GM23338 (cell line): ENCODE results near the gene AGO1. TPM values are rescaled to one million over a fixed set of nuclear protein-coding genes. Genes with fewer than 3 reads are reported as not detected.

Source experiments
- ATAC-seq: fragments of 200-7000 bp; cut with Tn5 transposase; 3 replicates; pipeline ENCODE4 v1.9.1; 2020
- DNase-seq: peaks from one replicate; pipeline ENCODE4 v3.0.0-alpha.2; 2015; ENCODE audit warnings: low spot score
- H2AFZ ChIP-seq: fragments of 200-600 bp; sonication (generic); 2 replicates; pipeline ENCODE4 v1.8.0; 2016; ENCODE audit warnings: antibody characterized with exemption, mild to moderate bottlenecking, moderate library complexity
- H3F3A ChIP-seq: fragments of 200-600 bp; sonication (generic); replicated peaks from 2 replicates; pipeline ENCODE4 v1.8.0; 2017; ENCODE audit warnings: antibody characterized with exemption, mixed run types, low read depth
- H3K27ac ChIP-seq: fragments of 200-600 bp; sonication (generic); 2 replicates; pipeline ENCODE4 v1.6.1; 2016; ENCODE audit warnings: low read depth
- H3K27me3 ChIP-seq: fragments of 200-600 bp; sonication (generic); 2 replicates; pipeline ENCODE4 v1.8.0; 2016; ENCODE audit warnings: mild to moderate bottlenecking, mixed run types, moderate library complexity; ENCODE audit not compliant: insufficient read depth
- H3K36me3 ChIP-seq: fragments of 200-600 bp; sonication (generic); 2 replicates; pipeline ENCODE4 v1.8.0; 2016; ENCODE audit warnings: mild to moderate bottlenecking; ENCODE audit not compliant: insufficient read depth
- H3K4me1 ChIP-seq: fragments of 200-600 bp; sonication (generic); 2 replicates; pipeline ENCODE4 v1.8.0; 2016; ENCODE audit warnings: mild to moderate bottlenecking, moderate library complexity; ENCODE audit not compliant: insufficient read depth
- H3K4me2 ChIP-seq: fragments of 200-600 bp; sonication (generic); 2 replicates; pipeline ENCODE4 v1.7.1; 2017; ENCODE audit warnings: mixed run types
- H3K4me3 ChIP-seq: fragments of 200-600 bp; sonication (generic); 2 replicates; pipeline ENCODE4 v1.6.1; 2016; ENCODE audit warnings: mixed run types
- H3K79me2 ChIP-seq: fragments of 200-600 bp; sonication (generic); replicated peaks from 2 replicates; pipeline ENCODE4 v1.8.0; 2017; ENCODE audit warnings: mild to moderate bottlenecking; ENCODE audit not compliant: insufficient read depth
- H3K9me2 ChIP-seq: fragments of 200-600 bp; sonication (generic); 2 replicates; pipeline ENCODE4 v1.8.0; 2017; ENCODE audit not compliant: insufficient read depth
- H4K20me1 ChIP-seq: fragments of 200-600 bp; sonication (generic); replicated peaks from 2 replicates; pipeline ENCODE4 v1.8.0; 2017; ENCODE audit warnings: mild to moderate bottlenecking; ENCODE audit not compliant: insufficient read depth
- H3K27ac Mint-ChIP-seq: 2 replicates; pipeline ENCODE4 v1.8.0; 2020; ENCODE audit warnings: inconsistent platforms, mild to moderate bottlenecking, moderate library complexity, mixed read lengths
- H3K27me3 Mint-ChIP-seq: 3 replicates; pipeline ENCODE4 v1.8.0; 2022; ENCODE audit warnings: low read depth, mild to moderate bottlenecking, moderate library complexity, mixed read lengths, inconsistent platforms; ENCODE audit not compliant: insufficient read depth, poor library complexity
- H3K36me3 Mint-ChIP-seq: 3 replicates; pipeline ENCODE4 v1.8.0; 2021; ENCODE audit warnings: low read depth, mild to moderate bottlenecking, inconsistent platforms, moderate library complexity, mixed read lengths
- H3K4me1 Mint-ChIP-seq: 3 replicates; pipeline ENCODE4 v1.8.0; 2020; ENCODE audit warnings: mild to moderate bottlenecking, inconsistent platforms, mixed read lengths
- H3K4me3 Mint-ChIP-seq: 3 replicates; pipeline ENCODE4 v1.8.0; 2021; ENCODE audit warnings: moderate library complexity, mild to moderate bottlenecking, inconsistent platforms, mixed read lengths
- H3K9me3 Mint-ChIP-seq: 3 replicates; pipeline ENCODE4 v1.8.0; 2020; ENCODE audit warnings: moderate library complexity, mild to moderate bottlenecking, inconsistent platforms, mixed read lengths
- CREB1 ChIP-seq: fragments of 250-450 bp; sonication (Bioruptor Pico); IDR thresholded peaks from 2 replicates; pipeline ENCODE4 v1.5.0; 2020; ENCODE audit warnings: low read depth, mild to moderate bottlenecking, moderate library complexity
- EZH2 ChIP-seq: fragments of 200-600 bp; sonication (generic); IDR thresholded peaks from one replicate; pipeline ENCODE4 v1.8.0; 2017; ENCODE audit warnings: antibody characterized with exemption, mild to moderate bottlenecking, low read depth; ENCODE audit not compliant: unreplicated experiment
- EZH2phosphoT487 ChIP-seq: fragments of 200-600 bp; sonication (generic); IDR thresholded peaks from one replicate; pipeline ENCODE4 v1.8.1; 2018; ENCODE audit warnings: antibody characterized with exemption; ENCODE audit not compliant: unreplicated experiment
- JUNB ChIP-seq: IDR thresholded peaks from one replicate; pipeline ENCODE4 v1.6.1; 2016; ENCODE audit warnings: antibody characterized with exemption; ENCODE audit not compliant: unreplicated experiment
- NANOG ChIP-seq: IDR thresholded peaks from 2 replicates; pipeline ENCODE4 v1.6.1; 2016; ENCODE audit warnings: antibody characterized with exemption, borderline replicate concordance
- POLR2AphosphoS5 ChIP-seq: IDR thresholded peaks from 2 replicates; pipeline ENCODE4 v1.6.1; 2016; ENCODE audit warnings: antibody characterized with exemption, low read depth
- STAT1 ChIP-seq: IDR thresholded peaks from one replicate; pipeline ENCODE4 v1.6.1; 2016; ENCODE audit warnings: antibody characterized with exemption; ENCODE audit not compliant: unreplicated experiment
- ZNF114 ChIP-seq: fragments of 250-450 bp; sonication (Bioruptor Pico); IDR thresholded peaks from 2 replicates; pipeline ENCODE4 v1.5.0; 2020; ENCODE audit warnings: mild to moderate bottlenecking, moderate library complexity
- ZNF331 ChIP-seq: fragments of 250-450 bp; sonication (Bioruptor Pico); IDR thresholded peaks from 2 replicates; pipeline ENCODE4 v1.5.0; 2020; ENCODE audit warnings: low read depth, mild to moderate bottlenecking, moderate library complexity
- polyA plus RNA-seq: library from polyadenylated mRNA; unstranded; fragments of >200 nt; fragmentation: Nextera tagmentation; extraction: Ambion mirVana; gene quantifications from 2 replicates; pipeline ENCODE4 v1.2.1, GENCODE V29; 2016
- total RNA-seq: library from RNA; depleted of rRNA; stranded (reverse); fragments of >200 nt; shearing (Covaris generic); gene quantifications from 2 replicates; pipeline ENCODE4 v1.2.3, GENCODE V29; 2014
- TF ChIP-seq, protein P1 (sequence below): IDR thresholded peaks from one replicate; pipeline ENCODE4 v1.6.1; 2018; ENCODE audit warnings: antibody characterized with exemption; ENCODE audit not compliant: unreplicated experiment
- TF ChIP-seq, protein P2 (sequence below): fragments of 250-450 bp; sonication (Bioruptor Pico); IDR thresholded peaks from 2 replicates; pipeline ENCODE4 v1.5.0; 2020; ENCODE audit warnings: mild to moderate bottlenecking, moderate library complexity
- TF ChIP-seq, protein P3 (sequence below), 2 experiments: fragments of 200-600 bp in 1 of 2; sonication (generic) in 1 of 2; conservative IDR thresholded peaks; 2 replicates each; pipeline versions ENCODE4 v1.5.1 to v1.6.1; 2016 to 2017; ENCODE audit warnings: antibody characterized with exemption in 2 of 2, low read depth in 2 of 2, mild to moderate bottlenecking in 2 of 2, moderate library complexity in 1 of 2
- TF ChIP-seq, protein P4 (sequence below): IDR thresholded peaks from 2 replicates; pipeline ENCODE4 v1.6.1; 2016; ENCODE audit warnings: antibody characterized with exemption

AGO1 gene
- total and polyA plus RNA-seq, 2 experiments from 2014 or later, result 10.6 to 65.1 TPM

DNA sequence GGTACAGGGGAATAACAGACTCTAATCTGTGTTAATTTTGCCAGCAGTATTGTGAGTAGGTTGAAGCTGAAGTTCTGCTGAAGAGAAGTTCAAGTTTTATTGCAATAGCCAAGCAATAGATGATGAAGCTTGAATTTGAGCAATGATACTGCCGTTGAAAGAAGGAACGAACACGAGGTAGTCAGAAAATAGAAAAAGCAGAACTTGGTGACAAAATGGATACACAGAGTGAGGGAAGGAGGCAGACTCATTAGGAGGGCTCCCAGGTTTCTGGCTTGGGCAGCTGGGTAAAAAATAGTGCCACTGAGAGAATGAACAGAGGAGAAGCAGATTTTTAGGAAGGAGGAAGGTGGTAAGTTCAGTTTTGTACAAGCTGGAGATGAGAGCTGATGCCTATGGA, 22.3 kb upstream of the AGO1 start:
- H3K4me3 Mint-ChIP-seq, result no peak overlapping the region
- H3K4me1 ChIP-seq, result no peaks in the 10 kb centered on the region; the same call in 1 of the 2 replicates
- H2AFZ ChIP-seq, result no peak overlapping the region
- no peak overlapping the region for H3K27ac Mint-ChIP-seq
- H3K4me1 Mint-ChIP-seq, result peaks cover 6% of the 10 kb centered on the region
- no peaks in the 10 kb centered on the region; the same call in 2 of the 3 replicates for H3K9me3 Mint-ChIP-seq
- TF ChIP-seq, protein P1, sequence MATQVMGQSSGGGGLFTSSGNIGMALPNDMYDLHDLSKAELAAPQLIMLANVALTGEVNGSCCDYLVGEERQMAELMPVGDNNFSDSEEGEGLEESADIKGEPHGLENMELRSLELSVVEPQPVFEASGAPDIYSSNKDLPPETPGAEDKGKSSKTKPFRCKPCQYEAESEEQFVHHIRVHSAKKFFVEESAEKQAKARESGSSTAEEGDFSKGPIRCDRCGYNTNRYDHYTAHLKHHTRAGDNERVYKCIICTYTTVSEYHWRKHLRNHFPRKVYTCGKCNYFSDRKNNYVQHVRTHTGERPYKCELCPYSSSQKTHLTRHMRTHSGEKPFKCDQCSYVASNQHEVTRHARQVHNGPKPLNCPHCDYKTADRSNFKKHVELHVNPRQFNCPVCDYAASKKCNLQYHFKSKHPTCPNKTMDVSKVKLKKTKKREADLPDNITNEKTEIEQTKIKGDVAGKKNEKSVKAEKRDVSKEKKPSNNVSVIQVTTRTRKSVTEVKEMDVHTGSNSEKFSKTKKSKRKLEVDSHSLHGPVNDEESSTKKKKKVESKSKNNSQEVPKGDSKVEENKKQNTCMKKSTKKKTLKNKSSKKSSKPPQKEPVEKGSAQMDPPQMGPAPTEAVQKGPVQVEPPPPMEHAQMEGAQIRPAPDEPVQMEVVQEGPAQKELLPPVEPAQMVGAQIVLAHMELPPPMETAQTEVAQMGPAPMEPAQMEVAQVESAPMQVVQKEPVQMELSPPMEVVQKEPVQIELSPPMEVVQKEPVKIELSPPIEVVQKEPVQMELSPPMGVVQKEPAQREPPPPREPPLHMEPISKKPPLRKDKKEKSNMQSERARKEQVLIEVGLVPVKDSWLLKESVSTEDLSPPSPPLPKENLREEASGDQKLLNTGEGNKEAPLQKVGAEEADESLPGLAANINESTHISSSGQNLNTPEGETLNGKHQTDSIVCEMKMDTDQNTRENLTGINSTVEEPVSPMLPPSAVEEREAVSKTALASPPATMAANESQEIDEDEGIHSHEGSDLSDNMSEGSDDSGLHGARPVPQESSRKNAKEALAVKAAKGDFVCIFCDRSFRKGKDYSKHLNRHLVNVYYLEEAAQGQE, result no peak
- TF ChIP-seq, protein P2, sequence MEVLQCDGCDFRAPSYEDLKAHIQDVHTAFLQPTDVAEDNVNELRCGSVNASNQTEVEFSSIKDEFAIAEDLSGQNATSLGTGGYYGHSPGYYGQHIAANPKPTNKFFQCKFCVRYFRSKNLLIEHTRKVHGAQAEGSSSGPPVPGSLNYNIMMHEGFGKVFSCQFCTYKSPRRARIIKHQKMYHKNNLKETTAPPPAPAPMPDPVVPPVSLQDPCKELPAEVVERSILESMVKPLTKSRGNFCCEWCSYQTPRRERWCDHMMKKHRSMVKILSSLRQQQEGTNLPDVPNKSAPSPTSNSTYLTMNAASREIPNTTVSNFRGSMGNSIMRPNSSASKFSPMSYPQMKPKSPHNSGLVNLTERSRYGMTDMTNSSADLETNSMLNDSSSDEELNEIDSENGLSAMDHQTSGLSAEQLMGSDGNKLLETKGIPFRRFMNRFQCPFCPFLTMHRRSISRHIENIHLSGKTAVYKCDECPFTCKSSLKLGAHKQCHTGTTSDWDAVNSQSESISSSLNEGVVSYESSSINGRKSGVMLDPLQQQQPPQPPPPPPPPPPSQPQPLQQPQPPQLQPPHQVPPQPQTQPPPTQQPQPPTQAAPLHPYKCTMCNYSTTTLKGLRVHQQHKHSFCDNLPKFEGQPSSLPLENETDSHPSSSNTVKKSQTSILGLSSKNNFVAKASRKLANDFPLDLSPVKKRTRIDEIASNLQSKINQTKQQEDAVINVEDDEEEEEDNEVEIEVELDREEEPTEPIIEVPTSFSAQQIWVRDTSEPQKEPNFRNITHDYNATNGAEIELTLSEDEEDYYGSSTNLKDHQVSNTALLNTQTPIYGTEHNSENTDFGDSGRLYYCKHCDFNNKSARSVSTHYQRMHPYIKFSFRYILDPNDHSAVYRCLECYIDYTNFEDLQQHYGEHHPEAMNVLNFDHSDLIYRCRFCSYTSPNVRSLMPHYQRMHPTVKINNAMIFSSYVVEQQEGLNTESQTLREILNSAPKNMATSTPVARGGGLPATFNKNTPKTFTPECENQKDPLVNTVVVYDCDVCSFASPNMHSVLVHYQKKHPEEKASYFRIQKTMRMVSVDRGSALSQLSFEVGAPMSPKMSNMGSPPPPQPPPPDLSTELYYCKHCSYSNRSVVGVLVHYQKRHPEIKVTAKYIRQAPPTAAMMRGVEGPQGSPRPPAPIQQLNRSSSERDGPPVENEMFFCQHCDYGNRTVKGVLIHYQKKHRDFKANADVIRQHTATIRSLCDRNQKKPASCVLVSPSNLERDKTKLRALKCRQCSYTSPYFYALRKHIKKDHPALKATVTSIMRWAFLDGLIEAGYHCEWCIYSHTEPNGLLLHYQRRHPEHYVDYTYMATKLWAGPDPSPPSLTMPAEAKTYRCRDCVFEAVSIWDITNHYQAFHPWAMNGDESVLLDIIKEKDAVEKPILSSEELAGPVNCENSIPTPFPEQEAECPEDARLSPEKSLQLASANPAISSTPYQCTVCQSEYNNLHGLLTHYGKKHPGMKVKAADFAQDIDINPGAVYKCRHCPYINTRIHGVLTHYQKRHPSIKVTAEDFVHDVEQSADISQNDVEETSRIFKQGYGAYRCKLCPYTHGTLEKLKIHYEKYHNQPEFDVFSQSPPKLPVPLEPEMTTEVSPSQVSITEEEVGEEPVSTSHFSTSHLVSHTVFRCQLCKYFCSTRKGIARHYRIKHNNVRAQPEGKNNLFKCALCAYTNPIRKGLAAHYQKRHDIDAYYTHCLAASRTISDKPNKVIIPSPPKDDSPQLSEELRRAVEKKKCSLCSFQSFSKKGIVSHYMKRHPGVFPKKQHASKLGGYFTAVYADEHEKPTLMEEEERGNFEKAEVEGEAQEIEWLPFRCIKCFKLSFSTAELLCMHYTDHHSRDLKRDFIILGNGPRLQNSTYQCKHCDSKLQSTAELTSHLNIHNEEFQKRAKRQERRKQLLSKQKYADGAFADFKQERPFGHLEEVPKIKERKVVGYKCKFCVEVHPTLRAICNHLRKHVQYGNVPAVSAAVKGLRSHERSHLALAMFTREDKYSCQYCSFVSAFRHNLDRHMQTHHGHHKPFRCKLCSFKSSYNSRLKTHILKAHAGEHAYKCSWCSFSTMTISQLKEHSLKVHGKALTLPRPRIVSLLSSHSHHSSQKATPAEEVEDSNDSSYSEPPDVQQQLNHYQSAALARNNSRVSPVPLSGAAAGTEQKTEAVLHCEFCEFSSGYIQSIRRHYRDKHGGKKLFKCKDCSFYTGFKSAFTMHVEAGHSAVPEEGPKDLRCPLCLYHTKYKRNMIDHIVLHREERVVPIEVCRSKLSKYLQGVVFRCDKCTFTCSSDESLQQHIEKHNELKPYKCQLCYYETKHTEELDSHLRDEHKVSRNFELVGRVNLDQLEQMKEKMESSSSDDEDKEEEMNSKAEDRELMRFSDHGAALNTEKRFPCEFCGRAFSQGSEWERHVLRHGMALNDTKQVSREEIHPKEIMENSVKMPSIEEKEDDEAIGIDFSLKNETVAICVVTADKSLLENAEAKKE (CRISPR knock-in tag), result no peak
- TF ChIP-seq CREB1 (CRISPR knock-in tag) (no peak), NANOG (no peak), ZNF114 (CRISPR knock-in tag) (no peak), STAT1 (no peak), EZH2 (no peak), JUNB (no peak), POLR2AphosphoS5 (no peak), EZH2phosphoT487 (no peak), ZNF331 (no peak)
- TF ChIP-seq, protein P3, sequence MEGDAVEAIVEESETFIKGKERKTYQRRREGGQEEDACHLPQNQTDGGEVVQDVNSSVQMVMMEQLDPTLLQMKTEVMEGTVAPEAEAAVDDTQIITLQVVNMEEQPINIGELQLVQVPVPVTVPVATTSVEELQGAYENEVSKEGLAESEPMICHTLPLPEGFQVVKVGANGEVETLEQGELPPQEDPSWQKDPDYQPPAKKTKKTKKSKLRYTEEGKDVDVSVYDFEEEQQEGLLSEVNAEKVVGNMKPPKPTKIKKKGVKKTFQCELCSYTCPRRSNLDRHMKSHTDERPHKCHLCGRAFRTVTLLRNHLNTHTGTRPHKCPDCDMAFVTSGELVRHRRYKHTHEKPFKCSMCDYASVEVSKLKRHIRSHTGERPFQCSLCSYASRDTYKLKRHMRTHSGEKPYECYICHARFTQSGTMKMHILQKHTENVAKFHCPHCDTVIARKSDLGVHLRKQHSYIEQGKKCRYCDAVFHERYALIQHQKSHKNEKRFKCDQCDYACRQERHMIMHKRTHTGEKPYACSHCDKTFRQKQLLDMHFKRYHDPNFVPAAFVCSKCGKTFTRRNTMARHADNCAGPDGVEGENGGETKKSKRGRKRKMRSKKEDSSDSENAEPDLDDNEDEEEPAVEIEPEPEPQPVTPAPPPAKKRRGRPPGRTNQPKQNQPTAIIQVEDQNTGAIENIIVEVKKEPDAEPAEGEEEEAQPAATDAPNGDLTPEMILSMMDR (conservative IDR thresholded peaks at IDR 0.05; ENCODE audit: low read depth in 2 of 2), result no peak
- TF ChIP-seq, protein P4, sequence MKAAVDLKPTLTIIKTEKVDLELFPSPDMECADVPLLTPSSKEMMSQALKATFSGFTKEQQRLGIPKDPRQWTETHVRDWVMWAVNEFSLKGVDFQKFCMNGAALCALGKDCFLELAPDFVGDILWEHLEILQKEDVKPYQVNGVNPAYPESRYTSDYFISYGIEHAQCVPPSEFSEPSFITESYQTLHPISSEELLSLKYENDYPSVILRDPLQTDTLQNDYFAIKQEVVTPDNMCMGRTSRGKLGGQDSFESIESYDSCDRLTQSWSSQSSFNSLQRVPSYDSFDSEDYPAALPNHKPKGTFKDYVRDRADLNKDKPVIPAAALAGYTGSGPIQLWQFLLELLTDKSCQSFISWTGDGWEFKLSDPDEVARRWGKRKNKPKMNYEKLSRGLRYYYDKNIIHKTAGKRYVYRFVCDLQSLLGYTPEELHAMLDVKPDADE, result no peak
- H3K36me3 ChIP-seq, result no peaks in the 10 kb centered on the region
- no peaks in the 10 kb centered on the region for H3K79me2 ChIP-seq
- ATAC-seq, result no peak
- H3K27me3 ChIP-seq, result no peaks in the 10 kb centered on the region
- DNase-seq, result no peak
- H3K27ac ChIP-seq, result no peak overlapping the region
- no peak overlapping the region for H3K4me2 ChIP-seq
- no peak overlapping the region for H3K4me3 ChIP-seq
- no peaks in the 10 kb centered on the region for H3K36me3 Mint-ChIP-seq
- H3F3A ChIP-seq, result no peaks in the 10 kb centered on the region
- H3K9me2 ChIP-seq, result no peaks in the 10 kb centered on the region
- H3K27me3 Mint-ChIP-seq, result peaks cover 4% of the 10 kb centered on the region
- no peaks in the 10 kb centered on the region for H4K20me1 ChIP-seq
